DMS 273 (cell line): Measurements from ENCODE around the gene HSPA6.
"Not testable (repeated sequence)": the region's sequence is repeated elsewhere in the genome, so short reads cannot be mapped to it uniquely, and the experiment has no call there.

ENCODE experiments used
- DNase-seq: peaks from one replicate; lab custom pipeline; 2025; ENCODE audit not compliant: unreplicated experiment; lab: John Stamatoyannopoulos, UW

Gene HSPA6

GRCh38 chr1:161557506-161558450, 33.4 kb downstream of the HSPA6 start:
- not testable (repeated sequence) for DNase-seq

DNA sequence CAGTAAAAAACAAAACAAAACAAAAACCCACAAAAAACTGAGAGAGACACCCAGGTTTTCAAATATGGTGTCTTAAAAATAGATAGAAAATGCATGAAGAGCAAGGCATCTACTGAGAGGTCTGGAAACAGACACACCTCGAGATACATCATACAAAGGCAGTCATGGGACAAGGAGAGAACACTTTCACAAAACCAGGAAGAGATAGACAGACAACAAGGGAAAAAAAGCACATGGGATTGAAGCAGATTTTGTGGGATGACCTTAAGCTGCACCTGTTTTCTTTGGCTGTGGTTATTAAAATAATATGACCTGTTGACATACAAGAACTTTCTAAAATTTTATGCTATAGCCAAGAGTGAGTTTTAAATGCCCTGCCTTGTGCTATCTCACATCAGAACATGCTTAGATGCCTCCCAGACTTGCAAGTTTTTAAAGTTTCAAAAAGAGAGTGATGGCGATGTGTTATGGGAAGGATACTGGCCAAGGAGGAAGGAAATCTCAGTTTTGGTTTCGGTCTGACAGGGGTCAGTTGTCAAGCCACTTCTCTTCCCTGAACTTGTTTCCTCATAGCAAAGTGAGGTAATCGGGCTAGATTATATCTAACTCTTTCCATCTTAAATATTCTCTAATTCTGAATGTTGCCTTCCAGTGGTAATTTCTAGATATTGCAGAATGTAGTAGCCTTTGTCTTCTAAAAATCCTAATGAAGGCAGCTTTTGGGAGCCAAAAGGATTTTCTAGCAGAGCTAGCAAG, 36.8 kb downstream of the HSPA6 start:
- DNase-seq: not testable (repeated sequence)

DNA sequence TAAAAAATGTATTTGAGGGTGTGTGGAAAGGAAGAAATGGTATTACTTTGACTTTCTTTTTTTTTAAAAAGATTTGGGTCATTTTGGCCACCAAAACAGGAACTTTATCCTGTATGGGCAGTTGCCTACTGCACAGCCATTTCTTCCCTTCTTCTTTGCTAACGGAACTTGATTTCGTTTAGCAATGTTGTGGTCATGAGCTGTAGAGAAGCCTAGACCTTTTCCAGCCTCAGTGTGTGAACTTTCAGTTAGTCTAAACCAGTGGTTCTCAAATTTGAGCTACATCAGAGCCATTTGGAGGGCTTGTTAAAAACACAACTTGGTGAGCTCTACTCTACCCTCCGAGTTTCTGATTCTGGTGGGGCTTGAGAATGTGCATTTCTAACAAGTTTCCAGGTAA, 38.1 kb downstream of the HSPA6 start:
- DNase-seq: not testable (repeated sequence)

DNA sequence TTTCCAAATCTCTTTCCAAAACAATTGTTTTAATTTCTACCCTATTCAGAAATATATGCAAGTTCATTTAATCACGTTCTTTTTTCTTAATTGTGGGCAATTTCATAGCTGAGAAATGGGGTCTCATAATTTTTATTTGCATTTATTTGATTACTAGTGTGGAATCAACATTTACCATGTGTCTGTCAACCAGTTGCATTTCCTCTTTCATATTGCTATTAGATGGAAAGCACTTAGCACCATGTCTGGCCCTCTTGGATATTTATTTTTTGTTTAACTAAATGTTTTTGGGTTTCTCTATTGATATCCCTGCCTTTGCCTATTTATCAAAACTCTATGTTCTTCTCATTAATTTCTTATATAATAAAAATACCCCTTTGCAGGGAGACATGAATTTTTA, 39.2 kb downstream of the HSPA6 start:
- not testable (repeated sequence) for DNase-seq

DNA sequence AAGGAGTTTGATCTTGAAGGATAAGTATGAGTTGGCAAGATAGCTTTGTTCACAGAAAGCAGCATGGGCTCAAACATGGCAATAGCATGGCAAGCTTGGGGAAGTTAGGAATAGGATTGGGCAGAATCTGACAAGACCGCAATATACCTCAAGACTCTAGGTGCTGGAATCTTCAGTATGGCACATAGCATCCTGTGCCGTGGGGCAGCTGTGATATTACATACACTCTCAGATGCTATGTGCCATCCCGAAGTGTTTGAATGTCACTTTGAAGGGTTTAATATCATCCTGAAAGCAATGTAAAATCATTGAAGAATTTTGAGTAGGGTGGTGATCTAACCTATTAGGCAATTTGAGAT, 42.2 kb downstream of the HSPA6 start:
- DNase-seq: not testable (repeated sequence)

GRCh38 chr1:161571703-161572102, 47.4 kb downstream of the HSPA6 start:
- not testable (repeated sequence) for DNase-seq
